HG02588 (cell line): ENCODE measurements around the gene AKAP12.

Experiments used
- ATAC-seq: cut with Tn5 transposase; IDR thresholded peaks from one replicate; pipeline ENCODE4 v1.9.1; 2021; ENCODE audit warnings: mild to moderate bottlenecking, moderate library complexity; ENCODE audit not compliant: unreplicated experiment

The AKAP12 gene

GRCh38 chr6:151402228-151402627, 162.5 kb downstream of the AKAP12 start:
- no peak for ATAC-seq

- no peak for ATAC-seq
These were observed 164.1 kb downstream of the AKAP12 start for GRCh38 chr6:151403919-151404308.
